GM19468 (cell line): ENCODE data around the gene TSHZ2.

ENCODE experiments used
- ATAC-seq: cut with Tn5 transposase; IDR thresholded peaks from one replicate; pipeline ENCODE4 v1.9.1; 2021; ENCODE audit warnings: mild to moderate bottlenecking, moderate library complexity, moderate number of reproducible peaks; ENCODE audit not compliant: unreplicated experiment; ENCODE audit errors: extremely low read depth

Gene TSHZ2

DNA sequence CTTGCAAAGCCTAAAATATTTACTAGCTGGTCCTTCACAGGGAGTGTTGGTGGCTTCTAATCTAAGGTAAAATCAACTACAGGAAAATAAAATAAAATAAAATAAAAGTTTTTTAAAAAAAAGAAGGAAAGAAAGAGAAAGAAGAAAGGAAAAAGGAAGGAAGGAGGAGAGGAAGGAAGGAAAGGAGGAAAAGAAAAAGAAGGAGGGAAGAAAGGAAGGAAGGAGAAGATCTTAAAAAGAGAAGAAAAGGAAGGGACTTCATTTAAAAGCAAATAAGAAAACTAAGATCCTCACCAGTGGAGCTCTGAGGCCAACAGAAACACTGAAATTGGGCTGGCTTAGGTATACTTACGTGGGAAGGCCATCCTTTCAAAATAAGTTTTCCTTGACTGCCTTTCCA lies 178.4 kb downstream of the TSHZ2 start:
- ATAC-seq: no peak

DNA sequence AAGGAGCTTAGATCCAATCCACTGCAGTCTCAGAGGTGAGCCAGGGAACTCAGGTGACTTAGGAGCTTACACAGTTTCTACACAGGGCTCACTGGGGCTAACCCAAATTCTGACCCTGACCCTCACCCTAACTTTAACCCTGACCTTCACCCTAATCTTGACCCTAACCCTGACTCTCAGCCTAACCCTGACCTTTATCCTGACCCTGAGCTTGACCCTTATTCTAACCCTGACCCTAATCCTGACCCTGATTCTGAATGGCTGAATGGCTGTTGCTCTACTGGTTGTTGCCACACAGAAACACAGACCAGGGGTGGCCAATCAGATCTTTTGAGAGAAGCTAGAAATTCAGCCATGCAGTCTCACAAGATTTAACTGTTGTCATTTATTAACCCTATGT lies 180.1 kb downstream of the TSHZ2 start:
- no peak for ATAC-seq

DNA sequence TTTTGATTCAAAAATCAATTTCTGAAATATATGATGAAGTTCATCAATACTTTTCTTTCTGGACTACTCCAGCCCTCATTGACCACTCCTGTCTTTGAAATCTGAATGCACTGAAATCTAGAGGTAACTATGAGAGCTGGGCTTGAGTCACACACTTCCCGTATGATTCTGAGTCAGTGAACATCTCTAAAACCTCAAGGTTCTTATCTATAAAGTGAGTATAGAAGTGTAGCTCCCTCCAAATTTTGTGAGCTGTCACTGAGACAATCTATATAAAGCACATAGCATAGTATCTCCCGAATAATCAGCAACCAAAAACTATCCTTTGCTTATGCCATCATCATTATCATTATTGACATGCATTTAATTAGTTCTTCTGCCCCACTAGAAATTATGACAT lies 182.4 kb downstream of the TSHZ2 start:
- ATAC-seq: no peak

DNA sequence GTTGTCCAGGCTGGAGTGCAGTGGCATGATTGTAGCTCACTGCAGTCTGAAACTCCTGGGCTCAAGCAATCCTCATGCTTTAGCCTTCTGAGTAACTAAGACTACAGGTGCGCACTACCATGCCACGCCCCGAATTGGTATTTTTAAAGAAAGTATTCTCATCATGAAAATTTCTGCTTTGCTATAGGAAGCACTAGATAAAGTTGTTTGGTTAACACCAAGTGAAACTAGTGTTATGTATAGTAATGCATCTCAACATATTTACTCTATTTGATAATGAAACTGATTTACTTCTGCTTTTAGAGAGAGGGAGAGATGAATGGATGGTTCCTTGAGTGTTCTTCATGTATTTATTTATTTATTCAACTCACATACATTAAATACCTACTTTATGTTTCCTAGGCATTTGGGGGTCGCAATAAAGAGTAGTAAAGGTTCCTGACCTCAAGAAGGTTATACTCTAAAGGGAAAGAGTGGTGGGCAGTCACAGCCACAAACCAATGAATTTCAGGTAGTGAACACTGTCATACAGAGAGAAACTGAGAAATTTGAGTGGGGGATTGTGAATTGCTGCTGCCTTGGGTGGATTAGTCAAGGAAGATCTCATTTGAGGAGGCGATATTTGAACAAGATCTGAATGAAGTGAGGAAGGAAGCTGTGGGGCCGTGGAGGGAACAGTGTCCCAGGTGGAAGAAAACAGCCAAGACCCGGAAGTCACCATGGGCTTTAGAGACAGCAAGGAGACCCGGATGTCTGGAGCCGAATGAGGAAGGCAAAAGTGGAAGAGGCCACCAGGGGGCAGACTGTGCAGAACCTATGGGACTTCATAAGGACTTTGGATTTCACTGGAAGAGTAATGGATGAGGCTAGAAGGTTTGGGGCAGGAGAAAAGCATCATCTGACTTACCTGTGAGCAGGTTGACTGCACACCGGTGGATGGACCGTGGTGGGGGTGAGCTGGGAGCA lies 185.6 kb downstream of the TSHZ2 start:
- ATAC-seq: peak; percentile 34

DNA sequence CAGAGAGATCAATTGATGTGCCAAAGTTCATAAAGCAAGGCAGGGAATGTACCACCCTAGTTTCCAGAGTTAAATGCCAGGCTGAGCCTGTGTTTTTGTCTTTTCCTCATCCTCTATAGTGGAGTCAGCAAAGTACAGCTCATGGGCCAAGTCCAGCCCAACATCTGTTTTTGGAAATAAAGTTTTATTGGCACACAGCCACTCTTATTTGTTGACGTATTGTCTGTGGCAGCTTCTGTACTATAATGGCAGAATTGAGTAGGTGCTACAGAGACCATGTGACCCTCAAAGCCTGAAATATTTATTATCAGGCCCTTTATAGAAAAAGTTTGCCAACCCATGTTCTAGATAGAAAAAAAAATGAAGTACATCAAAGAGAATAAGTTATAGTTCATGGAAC lies 187.0 kb downstream of the TSHZ2 start:
- no peak for ATAC-seq

DNA sequence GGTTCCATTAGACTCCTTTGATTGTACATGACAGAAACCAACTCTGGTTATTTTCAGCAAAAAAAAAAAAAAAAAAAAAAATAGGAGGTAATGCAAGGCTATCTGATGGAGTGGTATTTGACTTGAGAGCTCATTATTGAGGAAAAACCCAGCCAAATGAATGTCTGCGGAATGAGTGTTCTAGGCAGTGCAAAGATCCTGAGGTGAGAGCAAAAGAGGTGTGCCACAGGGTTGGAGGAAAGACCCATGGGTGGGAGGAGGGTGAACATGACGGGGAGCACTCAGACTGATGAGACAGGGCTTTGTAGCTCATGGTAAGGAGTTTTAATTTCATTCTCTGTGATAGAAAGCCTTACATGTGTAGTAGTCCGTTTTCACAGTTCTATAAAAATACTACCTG lies 188.9 kb downstream of the TSHZ2 start:
- no peak for ATAC-seq

DNA sequence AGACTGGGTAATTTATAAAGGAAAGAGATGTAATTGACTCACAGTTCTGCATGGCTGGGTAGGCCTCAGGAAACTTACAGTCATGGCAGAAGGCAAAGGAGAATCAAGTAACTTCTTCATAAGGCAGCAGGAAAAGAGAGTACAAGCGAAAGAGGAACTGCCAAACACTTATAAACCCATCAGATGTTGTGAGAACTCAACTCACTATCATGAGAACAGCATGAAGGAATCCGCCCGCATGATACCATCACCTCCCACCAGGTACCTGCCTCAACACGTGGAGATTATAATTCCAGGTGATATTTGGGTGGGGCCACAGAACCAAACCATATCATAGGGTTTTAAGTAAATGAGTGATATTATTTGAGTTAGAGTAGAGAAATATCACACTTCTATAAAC lies 189.3 kb downstream of the TSHZ2 start:
- ATAC-seq: no peak

DNA sequence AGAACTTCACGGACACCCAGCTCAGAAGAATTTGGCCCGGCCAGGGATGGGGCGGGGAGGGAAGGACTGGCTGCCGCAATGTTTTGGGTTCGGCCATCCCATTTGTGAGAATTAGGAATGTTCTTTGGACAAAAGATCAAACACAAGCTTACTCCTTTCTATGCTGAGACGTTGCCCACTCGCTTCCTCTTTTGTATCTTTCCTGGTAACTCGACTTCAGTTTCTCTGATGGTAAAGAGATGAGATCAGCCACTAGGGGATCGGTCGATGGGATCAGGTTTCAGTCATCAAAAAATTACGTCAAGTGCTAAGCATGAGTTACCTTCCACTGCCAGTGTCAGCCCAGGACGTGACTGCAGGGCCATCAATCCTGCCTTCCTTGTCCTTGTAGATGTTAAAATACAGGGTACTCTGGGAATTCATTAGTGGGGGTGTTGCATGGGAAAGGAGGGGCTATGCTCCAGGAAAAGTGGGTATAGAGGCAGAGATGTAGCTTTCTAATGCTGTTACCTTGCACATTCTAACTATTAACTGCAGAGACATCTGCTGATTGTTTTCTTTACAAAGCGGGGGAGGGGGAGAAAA lies 190.2 kb downstream of the TSHZ2 start:
- ATAC-seq: no peak

DNA sequence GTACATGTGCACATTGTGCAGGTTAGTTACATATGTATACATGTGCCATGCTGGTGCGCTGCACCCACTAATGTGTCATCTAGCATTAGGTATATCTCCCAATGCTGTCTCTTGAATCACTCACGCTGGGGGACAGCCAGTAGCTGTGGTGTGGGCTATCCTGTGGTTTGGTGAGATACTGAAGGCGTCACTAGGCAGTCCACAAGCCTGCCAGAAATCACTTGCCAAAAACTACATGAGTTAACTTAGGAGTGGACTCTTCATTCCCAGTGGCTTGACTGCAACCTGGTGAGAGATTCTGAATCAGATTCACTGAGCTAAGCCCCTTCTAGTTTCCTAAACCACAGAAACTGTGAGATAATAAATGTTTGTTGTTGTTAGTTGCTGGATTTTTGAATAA lies 191.3 kb downstream of the TSHZ2 start:
- no peak for ATAC-seq

DNA sequence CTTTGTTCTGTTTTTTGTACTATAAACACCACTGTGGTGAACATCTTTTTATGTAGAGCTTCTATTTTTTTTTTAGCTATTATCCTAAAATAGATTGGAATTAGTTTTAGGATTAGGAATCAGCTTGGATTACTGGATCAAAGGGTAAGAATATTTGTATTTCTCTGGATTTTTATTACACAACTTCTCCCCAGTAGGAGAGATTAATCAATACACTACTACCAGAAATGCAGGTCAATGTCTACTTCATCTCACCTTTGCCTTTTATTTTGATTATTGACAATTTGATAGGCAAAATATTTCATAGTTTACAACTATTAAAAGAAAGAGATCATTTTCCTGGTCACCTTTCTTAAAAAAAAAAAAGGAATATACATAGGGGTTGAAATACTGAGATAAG lies 191.9 kb downstream of the TSHZ2 start:
- no peak for ATAC-seq

DNA sequence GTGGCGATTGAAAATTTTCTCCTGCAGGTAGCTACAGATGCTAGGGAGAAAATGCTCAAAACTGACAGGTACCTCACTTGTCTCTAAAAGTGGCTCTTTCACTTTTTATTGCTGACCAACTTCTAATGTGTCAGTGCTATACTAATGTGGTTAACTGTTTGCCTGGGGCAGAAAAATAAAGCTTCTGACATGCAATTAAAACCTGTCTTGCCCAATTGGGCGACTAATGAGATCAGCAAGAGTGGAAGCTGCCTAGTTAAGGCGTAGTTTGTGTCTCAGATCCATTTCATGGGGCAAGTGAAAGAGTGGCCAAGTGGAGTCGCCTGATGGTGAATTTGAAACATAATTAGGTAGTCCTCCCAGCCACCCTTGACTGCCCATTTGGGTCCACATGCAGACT lies 193.3 kb downstream of the TSHZ2 start:
- no peak for ATAC-seq

DNA sequence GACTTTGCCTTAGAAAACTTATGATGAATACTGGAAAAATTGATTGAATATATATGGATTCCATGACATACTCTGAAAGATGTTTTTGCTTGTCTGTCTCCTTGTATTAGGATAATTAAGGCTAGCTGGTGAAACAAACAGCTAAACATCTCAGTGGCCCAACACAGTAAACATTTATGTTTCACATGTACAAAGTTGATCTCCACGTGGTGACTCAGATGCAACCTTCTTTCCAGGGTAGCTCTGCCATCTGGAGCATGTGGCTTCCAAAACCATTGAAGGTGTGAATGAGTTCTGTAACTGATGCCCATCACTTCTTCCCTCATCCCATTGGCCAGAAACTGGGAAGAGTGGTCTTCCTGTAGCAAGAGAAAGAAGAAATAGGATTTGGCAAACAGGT lies 196.3 kb downstream of the TSHZ2 start:
- no peak for ATAC-seq

DNA sequence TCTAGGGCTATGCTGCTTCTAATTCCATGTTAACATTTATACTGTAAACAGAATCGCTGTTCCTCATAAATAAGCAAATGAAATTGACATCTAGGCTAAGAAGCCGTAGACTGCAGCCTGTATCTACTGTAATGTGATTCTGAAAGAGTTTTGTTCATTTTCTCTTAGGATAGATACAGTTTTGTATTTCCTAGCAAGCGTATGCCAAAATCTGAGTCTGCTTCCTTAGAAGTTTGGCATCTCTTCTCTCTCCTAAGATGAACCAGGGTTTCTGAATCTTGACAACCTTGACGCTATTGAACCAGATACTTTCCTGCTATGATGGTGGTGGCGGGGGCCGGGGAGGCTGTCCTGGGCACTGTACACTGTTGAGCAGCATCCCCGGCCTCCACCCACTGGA lies 198.0 kb downstream of the TSHZ2 start:
- no peak for ATAC-seq

DNA sequence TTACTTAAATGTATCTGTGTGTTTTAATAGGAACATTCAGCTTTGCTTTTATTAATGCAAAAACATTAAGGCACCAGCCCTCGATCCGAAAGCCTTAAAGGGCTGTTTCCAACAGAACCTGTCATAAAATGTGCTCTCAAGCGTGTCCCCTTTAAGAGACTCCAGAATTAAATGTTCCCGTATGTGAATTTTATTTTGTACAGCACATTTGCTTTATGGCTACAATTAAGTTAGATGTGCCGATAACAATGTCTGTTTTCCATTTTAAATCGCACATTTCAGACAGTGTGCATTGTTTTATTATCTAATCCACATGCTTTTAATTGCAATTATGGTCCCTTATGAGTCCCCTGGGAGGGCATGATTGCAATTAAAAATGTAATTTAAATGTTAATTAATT lies 198.9 kb downstream of the TSHZ2 start:
- no peak for ATAC-seq

DNA sequence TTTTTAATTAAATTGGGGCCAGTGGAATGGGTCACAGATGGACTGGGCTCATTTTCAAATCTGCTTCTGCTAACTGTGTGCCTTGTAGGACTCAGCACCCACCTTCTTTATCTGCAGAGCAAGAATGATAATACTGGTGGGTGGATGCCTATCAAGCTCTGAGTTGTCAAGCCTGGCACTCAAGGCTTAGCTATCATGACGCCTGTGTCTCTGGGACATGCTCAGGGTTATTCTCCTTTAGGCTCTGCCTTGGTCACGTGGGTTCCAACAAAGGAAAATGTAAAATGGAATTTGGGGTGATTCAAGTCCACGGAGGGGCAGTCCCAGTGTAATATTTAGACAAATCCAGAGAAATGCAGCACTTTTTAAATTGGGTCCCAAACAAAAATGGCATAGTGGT lies 202.3 kb downstream of the TSHZ2 start:
- no peak for ATAC-seq

DNA sequence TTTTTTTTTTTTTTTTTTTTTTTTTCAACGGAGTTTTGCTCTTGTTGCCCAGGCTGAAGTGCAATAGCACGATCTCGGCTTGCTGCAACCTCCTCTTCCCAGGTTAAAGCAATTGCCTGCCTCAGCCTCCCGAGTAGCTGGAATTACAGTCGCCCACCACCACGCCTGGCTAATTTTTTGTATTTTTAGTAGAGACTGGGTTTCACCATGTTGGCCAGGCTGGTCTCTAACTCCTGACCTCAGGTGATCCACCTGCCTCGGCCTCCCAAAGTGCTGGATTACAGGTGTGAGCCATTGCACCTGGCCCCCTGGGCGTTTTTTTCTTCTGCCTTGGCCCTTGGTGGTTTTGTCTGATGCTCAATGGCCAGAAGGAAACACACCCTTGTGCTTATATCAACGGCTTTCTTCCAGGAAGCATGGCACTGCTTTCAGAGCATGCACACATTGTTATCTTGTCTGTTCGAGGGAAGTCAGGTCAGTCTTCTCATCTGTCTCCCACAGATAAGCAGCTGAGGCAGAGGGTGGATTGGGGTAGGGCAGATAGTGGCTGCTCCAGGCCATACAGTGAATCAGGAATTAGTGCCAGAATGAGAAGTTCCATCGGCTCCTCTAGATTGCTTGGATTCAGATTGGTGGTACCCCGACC lies 203.1 kb downstream of the TSHZ2 start:
- no peak for ATAC-seq

DNA sequence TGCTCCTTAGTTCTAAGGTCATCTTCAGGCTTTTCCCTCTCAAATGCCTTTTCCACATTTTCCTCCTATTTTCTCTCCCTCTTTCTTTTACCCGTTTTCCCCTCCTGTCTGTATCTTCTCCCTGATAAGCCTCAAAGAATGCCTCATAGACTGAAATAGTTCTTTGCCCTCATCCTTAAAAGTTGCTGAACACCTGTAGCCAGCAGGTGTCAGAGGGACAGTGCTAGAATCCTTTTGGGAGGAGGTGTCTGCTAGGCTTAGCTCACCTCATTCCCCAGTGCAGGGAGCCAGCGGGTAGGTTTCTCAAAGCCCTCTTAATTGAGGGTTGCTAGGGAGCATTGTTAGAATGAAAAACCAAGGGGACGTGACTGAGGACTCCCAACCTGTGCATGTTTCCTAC lies 204.0 kb downstream of the TSHZ2 start:
- ATAC-seq: no peak

DNA sequence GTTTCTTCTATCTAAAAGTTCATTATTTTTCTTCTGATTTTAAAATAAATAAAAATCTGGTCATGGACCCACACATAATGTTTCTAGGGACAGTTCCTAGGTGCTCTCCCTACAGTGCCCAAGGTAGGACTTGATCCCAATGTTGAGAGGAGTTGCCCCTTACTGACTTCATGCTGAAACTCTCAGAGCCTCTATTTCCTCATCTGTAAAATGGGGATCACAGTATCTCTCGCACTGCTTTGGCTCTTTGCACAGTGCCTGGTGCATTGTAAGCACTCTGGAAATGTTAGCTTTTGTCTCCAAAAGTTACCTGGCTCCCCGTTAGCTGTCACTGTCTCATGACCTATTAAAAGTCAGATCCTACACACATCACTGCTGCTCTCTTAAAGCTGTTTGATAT lies 205.5 kb downstream of the TSHZ2 start:
- no peak for ATAC-seq

DNA sequence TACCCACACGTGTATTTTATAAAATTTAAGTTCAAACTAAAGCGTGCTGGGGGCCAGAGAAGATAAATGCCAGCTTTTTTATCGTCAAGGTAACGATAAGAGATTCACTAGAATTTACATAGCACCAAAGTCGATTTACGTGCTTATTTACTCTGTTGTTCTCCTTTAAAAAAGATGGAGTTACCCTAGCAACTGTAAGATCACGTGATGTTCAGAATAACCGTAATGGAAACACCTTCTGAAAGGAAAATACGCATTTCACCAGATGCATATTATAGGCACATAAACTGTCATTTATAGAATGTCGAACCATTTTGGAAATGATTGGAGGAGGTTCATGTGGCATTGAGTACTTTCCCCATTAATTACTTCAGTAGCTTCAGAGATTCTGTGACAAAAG lies 207.6 kb downstream of the TSHZ2 start:
- ATAC-seq: no peak

DNA sequence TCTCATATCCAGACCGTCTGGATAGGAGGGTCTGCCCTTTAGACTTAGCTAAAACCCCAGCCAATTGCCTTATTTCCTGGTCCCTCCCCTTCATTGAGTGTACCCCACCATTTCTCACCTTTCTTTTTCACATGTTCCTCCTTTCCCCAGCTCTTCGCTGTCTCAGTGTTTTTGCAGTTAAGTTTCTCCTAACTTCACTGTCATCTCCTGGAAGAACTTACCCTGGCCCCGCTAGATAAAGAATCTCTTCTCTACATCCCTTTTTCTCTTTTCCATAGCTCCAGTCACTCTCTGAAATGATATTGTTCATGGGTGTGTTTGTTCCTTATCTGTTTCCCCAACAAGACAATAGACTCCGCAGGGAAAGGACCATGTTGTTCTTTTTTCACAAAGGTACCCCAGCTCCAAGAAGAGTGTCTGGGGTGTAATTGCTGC lies 208.8 kb downstream of the TSHZ2 start:
- ATAC-seq: no peak

DNA sequence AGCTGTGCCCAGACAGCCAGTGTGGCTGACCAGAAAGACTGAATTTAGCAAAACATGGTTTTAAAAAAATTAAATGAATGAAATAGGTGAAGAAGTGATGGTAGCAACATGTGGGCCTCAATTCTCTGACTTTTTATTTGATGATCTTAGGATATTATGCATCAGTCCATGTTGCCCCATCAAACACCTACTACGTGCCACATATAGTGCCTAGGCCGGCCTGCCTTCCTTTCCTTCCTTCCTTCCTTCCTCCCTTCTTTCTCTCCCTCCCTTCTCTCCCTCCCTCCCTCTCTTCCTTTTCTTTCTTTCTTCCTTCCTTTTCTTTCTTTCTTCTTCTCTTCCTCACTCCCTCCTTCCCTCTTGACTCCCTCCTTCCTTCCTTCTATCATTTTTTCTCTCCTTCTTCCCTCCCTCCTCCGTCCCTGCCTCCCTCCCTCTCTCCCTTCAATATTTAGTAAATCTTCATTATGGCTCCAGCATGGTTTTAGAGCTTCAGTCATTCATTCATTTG lies 209.8 kb downstream of the TSHZ2 start:
- no peak for ATAC-seq
